Mucosa of descending colon (tissue), 3 donors: Measurements from ENCODE around the gene SPRED2. TPM values are rescaled to one million over a fixed set of nuclear protein-coding genes. Genes with fewer than 3 reads are reported as not detected.
"Not testable (repeated sequence)": the region's sequence is repeated elsewhere in the genome, so short reads cannot be mapped to it uniquely, and the experiment has no call there.

ENCODE experiments used
- ATAC-seq: fragments of 200-7000 bp; cut with Tn5 transposase; one replicate; pipeline ENCODE4 v1.9.1; 2020; ENCODE audit warnings: mild to moderate bottlenecking, moderate library complexity
- DNase-seq, 3 donors: peaks; one replicate each; pipeline ENCODE4 v3.0.0-alpha.2; 2020
- H3K36me3 ChIP-seq: fragments of 200-600 bp; one replicate; pipeline ENCODE4 v1.8.0; 2021; ENCODE audit warnings: low read depth, mild to moderate bottlenecking
- H3K4me1 ChIP-seq: fragments of 200-600 bp; one replicate; pipeline ENCODE4 v1.8.0; 2021; ENCODE audit warnings: low read depth, mild to moderate bottlenecking
- H3K4me3 ChIP-seq: fragments of 200-600 bp; one replicate; pipeline ENCODE4 v1.8.0; 2021; ENCODE audit warnings: mild to moderate bottlenecking
- H3K9me3 ChIP-seq: fragments of 200-600 bp; one replicate; pipeline ENCODE4 v1.8.0; 2021; ENCODE audit warnings: mild to moderate bottlenecking
- CTCF ChIP-seq: fragments of 200-600 bp; IDR thresholded peaks from one replicate; pipeline ENCODE4 v1.8.0; 2022; ENCODE audit warnings: antibody characterized with exemption, mild to moderate bottlenecking
- intact Hi-C, 2 donors: fragments of 100-400 bp; cut with DNase I in 1 of 2; cut with micrococcal nuclease in 1 of 2; formaldehyde crosslinking; loops; one replicate each; pipeline versions ENCODE4 v1.11.0 to v1.11.1; 2022; cut with DNase I, micrococcal nuclease
- total RNA-seq, 3 donors: library from RNA; stranded (reverse); fragmentation: NEBNext Ultra II Directional in 2 of 3; extraction: Animal tissue kit (Norgen Biotek cat#: 25700) in 2 of 3; gene quantifications; one replicate each; pipeline versions ENCODE4 v1.2.1 to v1.2.4, GENCODE V29; 2021 to 2023
- donor health status: DM: no; HTN: no; CAD: no; lungs with moderate emphysema.
- donor health status: DM: no; HTN: no; CAD: no.
- donor health status: DM: no; HTN: yes; CAD: no.

SPRED2 gene
- total RNA-seq, 3 donors from 2014 or later, result 38.1 to 65.0 (median 43.4) TPM

DNA sequence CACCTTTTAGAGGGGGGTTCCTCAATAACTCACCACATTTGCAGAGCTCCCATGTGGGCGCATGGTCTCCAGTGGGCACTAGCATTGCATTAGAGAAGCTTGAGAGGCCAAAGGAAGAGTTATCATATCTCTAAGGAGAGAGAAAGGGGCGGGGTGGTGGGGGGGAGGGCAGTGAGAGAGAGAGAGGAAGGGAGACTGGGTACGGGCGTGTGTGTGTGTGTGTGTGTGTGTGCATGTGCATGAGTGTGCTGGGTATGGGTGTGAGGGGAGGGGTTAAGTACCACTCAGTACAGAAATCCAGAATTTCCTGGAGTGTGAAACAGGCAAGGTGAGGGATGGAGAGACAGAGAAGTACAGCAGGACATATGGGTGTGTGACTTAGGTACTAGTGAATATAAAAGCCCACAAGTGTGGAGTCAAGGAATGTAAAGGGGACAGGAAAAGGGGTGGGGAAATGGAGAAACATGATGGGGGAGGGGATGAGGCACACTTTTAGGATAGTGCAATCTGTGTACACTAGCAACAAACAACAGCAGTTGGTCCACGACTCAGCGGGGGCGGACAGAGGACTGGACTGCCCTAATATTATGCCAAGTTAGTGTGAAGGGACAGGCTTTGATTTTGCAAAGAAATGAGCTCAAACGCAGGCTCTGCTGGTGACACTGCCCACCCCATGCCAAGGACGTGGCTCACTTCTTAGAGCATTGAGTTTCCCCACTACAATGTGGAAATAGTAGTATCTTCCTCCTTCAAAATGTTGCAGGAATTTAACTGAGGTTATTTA, 91.3 kb downstream of the SPRED2 start:
- Histone ChIP-seq H3K4me1 (no peaks in the 10 kb centered on the region), H3K9me3 (no peaks in the 10 kb centered on the region), H3K4me3 (no peak overlapping the region), H3K36me3 (no peaks in the 10 kb centered on the region)
- ATAC-seq (peak; percentile 15), DNase-seq (no peak)
- no peak for TF ChIP-seq CTCF
- intact Hi-C loops, result no loop called here

DNA sequence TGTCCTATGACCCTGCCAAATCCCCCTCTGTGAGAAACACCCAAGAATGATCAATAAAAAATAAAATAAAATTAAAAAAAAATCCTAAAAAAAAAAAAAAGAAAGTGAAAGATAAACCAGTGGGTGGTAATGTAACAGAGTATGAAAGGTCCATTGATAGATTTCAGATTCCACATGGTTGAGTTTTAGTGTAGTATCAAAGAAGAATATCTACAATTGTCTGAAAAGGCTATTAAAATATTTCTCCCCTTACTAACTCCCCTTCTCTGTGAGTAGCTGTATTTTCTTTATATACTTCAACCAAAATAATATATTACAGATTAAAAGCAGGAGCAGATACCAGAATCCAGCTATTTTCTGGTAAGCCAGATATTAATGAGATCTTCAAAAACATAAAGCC, 92.8 kb downstream of the SPRED2 start:
- no peak for TF ChIP-seq CTCF
- intact Hi-C loops, result no loop called here
- H3K4me3 ChIP-seq, result no peak overlapping the region
- no peaks in the 10 kb centered on the region for H3K36me3 ChIP-seq
- H3K4me1 ChIP-seq, result no peaks in the 10 kb centered on the region
- no peak for ATAC-seq
- DNase-seq, result no peak
- H3K9me3 ChIP-seq, result no peaks in the 10 kb centered on the region

DNA sequence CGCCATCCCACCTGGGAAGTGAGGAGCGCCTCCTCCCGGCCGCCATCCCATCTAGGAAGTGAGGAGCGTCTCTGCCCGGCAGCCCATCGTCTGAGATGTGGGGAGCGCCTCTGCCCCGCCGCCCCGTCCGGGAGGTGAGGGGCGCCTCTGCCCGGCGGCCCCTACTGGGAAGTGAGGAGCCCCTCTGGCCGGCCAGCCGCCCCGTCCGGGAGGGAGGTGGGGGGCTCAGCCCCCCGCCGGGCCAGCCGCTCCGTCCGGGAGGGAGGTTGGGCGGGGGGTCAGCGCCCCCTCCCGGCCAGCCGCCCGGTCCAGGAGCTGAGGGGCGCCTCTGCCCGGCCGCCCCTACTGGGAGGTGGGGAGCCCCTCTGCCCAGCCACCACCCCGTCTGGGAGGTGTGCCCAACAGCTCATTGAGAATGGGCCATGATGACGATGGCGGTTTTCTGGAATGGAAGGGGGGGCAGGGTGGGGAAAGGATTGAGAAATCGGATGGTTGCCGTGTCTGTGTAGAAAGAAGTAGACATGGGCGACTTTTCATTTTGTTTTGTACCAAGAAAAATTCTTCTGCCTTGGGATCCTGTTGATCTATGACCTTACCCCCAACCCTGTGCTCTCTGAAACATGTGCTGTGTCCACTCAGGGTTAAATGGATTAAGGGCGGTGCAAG, 93.4 kb downstream of the SPRED2 start:
- H3K36me3 ChIP-seq, H3K4me1 ChIP-seq, intact Hi-C loops, H3K4me3 ChIP-seq, ATAC-seq, H3K9me3 ChIP-seq, DNase-seq: not testable (repeated sequence)

DNA sequence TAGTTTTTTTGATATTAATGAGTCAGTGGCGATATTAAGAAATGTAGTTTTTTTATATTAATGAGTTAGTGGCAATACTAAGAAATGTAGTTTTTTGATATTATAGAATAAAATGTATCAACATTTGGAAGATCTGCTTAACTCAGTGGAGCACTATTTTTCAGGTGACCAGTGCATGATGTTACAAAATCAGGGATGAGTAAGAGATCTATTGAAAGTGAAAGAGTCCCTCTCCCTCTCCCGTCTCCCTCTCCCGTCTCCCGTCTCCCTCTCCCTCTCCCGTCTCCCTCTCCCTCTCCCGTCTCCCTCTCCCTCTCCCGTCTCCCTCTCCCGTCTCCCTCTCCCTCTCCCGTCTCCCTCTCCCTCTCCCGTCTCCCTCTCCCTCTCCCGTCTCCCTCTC, 94.5 kb downstream of the SPRED2 start:
- H3K9me3 ChIP-seq, ATAC-seq, DNase-seq, H3K4me1 ChIP-seq, H3K4me3 ChIP-seq, H3K36me3 ChIP-seq, intact Hi-C loops: not testable (repeated sequence)

- TF ChIP-seq CTCF, result no peak
- intact Hi-C loops, result no loop called here
- no peak for ATAC-seq
These were observed 97.7 kb downstream of the SPRED2 start for GRCh38 chr2:65334714-65335113.

DNA sequence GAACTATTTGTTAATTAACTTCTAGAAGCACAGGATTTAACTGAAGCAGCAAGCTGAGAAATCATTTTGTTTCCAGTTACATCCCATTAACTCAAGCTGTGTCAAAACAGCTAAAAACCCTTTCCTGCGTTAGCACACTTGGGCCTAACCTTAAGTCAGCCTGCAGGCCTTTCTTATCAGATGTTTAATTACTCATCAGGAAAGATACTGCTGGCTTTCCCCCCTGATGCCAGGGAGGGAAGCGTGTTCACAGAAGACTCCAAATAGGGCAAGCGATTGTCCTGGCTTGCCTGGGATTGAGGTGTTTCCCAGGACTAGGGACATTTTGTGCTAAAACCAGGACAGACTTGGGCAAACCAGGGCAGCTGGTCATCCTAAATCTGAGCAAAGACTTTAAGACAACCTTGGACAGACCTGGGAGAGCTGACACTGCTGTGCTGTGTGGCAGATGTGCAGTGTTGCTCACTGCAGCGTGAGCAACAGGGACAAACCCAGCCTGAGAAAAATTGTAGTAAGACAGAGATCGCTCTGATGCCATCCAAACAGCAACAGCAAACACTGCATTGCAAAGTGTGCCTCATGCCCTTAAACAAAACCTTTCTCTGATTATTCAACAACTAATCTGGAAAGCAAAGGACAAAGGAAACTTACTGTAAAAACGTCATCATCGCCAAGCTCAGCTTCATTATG, 100.9 kb downstream of the SPRED2 start:
- DNase-seq (no peak), ATAC-seq (no peak)
- H3K9me3 ChIP-seq, result no peaks in the 10 kb centered on the region
- no peaks in the 10 kb centered on the region for H3K36me3 ChIP-seq
- TF ChIP-seq CTCF, result no peak
- H3K4me3 ChIP-seq, result no peak overlapping the region
- H3K4me1 ChIP-seq, result no peaks in the 10 kb centered on the region
- intact Hi-C loops, result no loop called here

More at GRCh38 chr2:65334714-65335113, 97.7 kb downstream of the SPRED2 start:
- Histone ChIP-seq H3K4me3 (no peak overlapping the region), H3K4me1 (no peaks in the 10 kb centered on the region), H3K9me3 (no peaks in the 10 kb centered on the region), H3K36me3 (no peaks in the 10 kb centered on the region)
- DNase-seq, result no peak
